ENCODE measurements around the gene HEXB.
A peak's percentile ranks its signal among the peaks of the same experiment; 100 is the strongest.
"Not testable (repeated sequence)": the region's sequence is repeated elsewhere in the genome, so short reads cannot be mapped to it uniquely, and the experiment has no call there.

Gene HEXB

DNA sequence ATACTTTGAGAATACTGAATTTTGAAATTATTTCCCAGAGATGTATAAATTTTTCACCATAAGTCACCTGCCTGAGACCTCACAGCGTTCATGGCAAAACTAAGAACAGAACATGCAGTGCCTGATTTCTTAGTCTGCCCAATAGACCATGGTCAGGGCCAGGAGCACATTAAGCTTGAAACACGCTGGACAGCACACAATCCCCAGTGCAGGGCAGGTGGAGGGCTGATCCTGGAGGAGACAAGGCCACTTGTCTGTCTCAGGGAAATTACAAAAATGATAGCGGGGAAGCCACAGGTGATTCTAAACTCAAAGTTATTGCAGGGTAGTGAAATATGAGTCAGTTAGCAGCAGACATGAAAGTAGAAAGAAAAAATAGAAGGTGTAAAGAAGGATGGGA is 25.9 kb upstream of the HEXB start:
- DNase-seq (ENCODE audit: low spot score) = no peak

DNA sequence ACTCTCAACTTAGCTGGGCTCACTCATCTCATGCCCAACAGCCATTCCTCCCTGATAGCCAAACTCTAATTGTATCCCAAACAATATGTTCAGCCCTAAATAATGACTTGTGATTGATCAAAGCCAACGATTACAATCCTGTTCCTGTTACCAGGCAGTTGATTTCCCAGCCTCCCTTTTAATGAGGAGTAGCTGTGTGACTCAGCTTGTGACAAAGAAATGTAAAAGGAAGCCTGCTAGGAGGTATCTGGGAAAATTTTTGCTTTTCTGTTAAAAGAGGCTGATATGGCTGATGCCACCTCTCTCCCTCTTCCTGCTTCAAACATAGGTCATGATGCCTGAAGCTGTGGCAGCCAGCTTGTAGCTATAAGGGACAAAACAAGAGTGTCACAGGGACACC is 24.9 kb upstream of the HEXB start:
- DNase-seq (ENCODE audit: low spot score) = no peak

DNA sequence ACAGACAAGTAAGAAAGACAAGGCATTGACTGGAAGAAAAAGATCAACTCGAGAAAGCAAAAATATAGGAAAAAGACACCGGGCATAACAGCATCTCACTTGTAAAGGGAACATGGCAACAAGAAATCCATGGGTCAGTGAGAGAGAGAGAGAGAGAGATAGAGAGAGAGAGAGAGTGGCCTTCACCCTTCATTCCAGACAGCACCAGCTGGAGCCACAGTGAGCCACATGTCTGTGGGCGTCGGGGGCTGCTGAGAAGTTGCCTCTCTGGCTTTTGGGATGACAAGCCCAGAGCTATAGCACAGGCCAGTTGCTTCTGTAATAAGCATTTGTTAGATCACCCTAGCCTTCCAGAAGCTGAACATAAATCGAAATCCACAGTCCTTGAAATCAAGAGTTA is 24.2 kb upstream of the HEXB start:
- no peak for DNase-seq (ENCODE audit: low spot score)

DNA sequence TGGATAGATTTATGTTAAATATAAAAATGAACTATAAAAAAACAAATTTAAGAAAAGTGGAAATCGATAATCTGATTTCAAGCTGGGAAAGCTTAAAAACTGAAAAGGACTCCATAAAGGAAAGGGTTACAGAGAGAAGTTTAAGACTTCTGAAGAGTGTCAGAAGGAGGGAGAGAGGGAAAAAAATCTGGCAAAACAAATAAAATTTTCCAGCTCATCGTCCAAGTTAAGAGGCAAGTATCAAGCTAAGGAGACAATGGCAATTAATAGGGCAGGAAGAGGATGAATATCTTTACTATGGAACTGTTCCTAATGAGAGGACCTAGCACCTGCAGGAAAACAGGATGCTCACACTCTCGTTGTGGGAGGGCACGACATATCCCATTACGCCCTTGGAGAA is 20.5 kb upstream of the HEXB start:
- no peak for DNase-seq (ENCODE audit: low spot score)

DNA sequence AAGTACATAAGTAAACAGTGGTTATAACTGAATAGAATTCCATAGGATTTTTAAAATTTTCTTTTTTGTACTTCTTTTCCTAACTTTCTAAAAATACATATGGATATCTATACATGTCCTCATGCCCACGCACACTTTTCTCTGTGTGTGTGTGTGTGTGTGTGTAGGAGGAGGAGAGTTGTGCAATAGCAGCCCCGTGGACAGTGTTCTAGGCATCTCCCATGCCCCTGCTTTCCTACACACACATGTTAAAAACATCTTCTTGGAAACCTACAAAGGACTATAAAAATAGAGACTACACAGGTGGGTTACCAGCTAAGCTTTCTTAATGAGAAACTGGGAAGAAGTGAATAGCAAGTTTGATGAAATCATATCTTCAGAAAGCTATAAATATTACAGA is 19.8 kb upstream of the HEXB start:
- DNase-seq (ENCODE audit: low spot score) = no peak

DNA sequence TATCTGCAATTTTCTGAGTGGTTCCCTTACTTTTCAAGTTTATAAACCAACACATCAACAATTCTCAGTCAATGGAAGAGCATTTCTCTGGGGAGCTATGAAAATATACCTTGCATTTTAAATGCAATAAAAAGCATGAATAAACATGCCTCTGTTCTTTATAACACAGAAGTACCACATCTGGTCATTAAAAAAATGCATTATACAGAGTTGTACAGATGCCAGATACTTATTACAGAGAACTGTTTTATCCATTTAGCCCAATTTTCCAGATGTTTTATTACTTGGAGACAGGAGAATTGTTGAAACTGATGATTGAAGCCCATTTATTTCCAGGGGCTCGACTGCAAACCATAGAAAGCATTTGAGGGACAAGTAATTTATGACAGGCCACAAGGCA is 19.2 kb upstream of the HEXB start:
- DNase-seq (ENCODE audit: low spot score) = no peak

DNA sequence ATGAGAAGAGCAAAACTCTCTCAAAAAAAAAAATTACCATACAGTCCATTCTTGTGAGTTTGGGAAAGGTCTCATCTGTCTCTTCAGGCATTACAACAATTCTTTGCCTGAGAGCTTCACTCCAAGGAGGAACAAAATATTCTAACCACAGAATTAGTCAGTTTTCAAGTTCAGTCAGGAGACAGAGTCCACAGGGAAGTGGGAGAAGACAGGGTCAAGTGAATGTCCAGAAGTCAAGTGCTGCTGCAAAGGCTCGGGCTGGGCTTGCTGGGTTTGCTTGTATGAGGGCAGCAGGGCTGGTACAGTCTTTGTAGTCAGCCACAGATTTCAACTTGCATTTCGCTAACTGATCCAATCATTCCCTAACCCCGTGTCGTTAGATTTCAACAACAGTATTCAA is 17.6 kb upstream of the HEXB start:
- DNase-seq (ENCODE audit: low spot score) = no peak

DNA sequence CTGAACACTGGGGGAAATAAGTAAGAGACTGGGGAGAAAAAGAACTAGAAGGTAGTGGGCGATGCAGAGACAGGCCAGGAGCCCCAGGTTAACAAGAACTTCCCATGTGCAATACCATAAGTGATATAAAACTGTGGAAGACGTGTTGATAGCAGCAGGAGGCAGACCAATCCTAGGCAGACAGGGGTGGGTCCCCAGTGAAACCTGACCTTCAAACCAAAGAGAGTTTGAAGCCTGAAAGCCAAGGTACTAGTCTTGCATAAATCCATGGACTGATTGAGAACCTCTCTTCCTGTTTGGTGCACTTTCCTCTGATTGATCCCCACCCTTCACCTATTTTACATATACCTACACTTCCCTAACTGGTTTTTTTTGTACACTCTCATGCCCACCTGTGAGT is 15.2 kb upstream of the HEXB start:
- DNase-seq (ENCODE audit: low spot score) = no peak

DNA sequence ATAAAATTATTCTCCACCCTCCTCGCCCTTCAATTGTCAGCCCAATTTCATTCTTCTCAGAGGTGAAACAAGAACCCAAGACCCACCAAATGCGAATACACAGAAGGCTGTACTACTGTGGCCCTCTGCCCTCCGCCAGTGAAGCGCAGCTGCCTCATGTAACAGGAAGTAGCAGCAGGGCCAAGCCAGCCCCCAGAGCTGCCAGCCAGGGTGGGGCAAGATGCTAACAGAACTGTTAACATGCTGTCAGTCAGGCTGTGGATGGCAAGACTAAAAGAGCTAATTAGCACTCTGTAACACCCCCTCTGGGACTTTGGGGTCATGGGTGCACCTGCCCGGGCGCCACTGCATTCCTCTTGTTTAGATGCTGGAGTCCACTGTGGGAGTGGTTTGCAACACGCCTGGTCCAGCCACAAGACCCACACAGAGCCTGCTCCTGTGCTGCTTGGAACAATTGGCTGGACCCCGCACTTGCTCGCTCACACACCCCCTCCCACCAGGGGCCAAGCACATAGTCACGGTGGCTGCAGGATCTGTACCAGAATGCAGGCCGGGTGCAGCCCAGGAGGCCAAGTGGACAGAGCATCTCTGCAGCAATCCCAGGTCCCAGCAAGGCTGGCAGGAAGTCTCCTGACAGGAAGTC is 14.5 kb upstream of the HEXB start:
- no peak for DNase-seq (ENCODE audit: low spot score)

DNA sequence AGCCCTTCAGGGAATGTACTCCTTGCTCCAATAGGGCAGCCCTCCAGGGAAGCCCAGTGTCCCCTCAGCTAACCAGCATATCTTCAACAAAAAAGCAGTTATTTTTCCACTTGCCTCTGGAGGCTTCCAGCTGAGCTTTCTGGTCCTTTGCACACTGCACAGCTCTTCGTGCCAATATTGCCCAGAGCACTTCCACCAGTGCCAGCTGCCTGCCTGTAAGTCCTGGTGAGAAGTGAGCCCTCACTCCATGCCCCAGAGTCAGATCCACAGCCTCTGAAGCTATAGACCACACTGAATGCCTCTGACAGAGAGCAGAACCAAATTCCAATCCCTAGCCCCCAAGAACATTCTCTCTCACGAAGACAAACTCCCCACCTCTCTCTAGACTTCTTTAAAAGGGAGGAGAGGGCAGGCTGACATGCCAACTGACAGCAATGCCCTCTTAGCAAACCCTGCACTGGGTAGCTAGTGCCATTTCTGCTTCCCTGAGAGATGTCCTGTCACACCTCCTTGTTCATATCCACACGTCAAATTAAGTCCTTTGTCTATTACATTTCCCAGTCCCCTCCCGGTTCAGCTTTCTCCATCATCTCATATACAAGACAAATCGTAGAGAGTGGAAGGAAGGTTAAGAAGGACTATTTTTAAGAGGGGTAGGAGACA is 12.7 kb upstream of the HEXB start:
- no peak for DNase-seq (ENCODE audit: low spot score)

DNA sequence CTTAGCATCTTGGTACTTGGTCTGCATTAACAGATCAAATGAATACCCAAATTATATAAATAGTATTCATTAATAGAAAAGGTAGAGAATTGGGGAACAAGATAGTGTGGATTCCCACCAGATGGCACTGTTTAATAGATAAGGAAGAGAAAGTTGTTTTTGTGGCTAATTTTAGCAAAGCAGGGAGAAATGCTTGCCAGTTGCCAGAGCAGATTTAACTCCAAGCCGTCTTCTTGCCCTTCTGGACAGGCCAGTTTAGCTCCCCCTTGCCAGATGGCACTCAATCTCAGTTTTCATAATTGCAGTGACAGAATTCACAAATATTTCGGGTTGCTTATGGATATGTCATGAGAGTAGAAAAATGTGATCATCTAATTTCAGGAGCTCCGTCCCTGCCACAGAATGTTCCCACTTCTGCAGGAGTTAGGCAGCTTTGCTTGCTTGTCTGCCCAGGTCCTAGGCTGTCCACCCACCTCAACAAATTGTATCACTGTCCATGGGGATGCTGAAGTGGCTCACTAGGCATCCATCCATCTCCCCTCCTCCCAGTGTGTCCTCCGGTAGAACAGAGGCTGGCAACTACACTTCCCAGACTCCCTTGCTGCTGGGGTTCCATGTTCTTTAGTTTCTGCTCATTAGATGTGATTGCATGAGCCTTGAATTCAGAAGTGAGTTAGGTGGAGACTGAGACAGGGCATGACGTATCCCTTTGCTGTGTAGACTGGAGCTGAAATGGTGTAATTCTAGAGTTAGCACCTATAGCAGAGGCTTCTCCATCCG is 11.8 kb upstream of the HEXB start:
- DNase-seq (ENCODE audit: low spot score) = no peak

DNA sequence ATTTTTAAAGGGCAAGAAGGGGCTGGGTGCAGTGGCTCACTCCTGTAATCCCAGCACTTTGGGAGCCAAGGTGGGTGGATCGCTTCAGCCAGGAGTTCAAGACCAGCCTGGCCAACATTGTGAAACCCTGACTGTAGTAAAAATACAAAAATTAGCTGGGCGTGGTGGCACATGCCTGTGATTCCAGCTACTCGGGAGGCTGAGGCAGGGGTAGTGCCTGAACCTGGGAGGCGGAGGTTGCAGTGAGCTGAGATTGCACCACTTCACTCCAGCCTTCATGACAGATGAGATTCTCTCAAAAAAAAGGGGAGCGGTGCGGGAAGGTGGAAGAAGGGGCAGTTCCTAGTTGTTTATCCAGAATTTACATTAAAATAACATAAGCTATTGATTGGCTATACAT is 8.6 kb upstream of the HEXB start:
- not testable (repeated sequence) for DNase-seq (ENCODE audit: low spot score)

DNA sequence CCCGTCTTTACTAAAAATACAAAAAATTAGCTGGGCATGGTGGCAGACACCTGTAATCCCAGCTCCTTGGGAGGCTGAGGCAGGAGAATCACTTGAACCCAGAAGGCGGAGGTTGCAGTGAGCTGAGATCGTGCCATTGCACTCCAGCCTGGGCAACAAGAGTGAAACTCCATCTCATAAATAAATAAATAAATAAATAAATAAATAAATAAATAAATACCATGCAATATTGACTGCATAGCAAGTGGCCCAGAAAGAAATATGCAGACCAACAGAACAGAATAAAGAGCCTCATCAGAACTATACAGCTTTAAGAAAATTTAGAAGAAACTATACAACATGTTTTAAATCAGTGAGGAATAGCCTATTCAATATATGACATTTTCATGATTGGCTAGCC is 6.9 kb upstream of the HEXB start:
- not testable (repeated sequence) for DNase-seq (ENCODE audit: low spot score)

DNA sequence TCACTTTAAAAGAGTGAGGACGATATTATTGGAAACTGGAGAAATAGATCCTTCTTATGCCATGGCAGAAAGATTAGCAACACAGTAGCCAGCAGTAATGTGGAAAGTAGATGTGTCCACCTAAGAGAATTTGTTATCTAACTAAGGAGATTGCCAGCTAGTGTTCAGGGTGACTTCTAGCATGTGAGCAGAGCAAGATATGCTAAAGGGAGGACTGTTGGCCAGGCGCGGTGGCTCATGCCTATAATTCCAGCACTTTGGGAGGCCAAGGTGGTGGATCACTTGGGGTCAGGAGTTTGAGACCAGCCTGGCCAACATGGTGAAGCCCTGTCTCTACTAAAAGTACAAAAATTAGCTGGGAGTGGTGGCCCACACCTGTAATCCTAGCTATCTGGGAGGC is 5.7 kb upstream of the HEXB start:
- DNase-seq (ENCODE audit: low spot score) = not testable (repeated sequence)

DNA sequence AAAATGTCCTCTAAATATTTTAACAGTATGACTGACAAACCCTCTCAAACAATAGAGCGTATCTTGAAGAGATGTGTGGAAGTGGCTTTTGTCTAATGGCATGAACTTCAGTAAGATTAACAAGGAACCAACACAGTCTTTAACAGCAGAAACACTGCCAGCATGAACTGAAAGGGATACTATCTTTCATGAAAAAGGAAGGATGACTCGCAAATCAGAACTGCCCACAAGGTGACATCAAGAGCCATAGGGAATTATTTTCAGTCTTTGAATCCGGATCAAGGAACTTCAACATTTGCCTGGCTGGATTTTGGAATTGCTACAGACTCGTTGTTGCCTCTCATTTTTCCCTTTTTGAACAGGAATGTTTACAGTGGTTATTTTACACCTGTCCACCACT is 5.1 kb upstream of the HEXB start:
- DNase-seq (ENCODE audit: low spot score) = no peak

DNA sequence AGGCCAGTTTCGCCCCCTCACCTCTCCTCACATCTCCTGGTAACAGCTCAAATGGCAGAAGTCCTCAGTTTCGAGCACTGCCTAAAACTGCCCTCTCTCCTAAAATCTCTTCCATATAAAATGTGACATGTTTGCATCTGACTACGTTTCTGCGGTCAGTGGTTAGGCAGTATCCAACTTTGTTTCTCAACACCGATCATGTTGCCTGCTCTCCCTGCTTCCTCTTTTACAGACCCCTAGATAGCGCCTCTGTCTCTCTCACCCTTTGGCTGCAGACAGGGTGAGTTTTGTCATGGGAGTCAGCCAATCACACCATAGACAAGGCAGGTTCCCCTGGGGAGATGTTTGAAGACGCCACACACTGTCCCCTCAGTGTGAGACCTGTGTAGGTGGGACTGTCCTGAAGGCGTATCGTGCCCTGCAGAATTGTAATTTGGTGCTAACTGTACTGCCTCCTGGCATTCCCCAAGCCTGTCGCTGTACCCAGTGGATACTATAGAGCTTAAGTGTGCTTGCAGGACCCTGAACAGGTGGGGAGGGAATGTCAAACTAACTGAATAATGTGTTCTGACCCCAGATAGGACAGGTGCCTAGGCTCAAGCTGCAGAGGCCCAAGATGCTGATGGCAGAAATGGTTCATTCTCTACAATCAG is 1.1 kb downstream of the HEXB start:
- peak; percentile 45 for DNase-seq (ENCODE audit: low spot score)

DNA sequence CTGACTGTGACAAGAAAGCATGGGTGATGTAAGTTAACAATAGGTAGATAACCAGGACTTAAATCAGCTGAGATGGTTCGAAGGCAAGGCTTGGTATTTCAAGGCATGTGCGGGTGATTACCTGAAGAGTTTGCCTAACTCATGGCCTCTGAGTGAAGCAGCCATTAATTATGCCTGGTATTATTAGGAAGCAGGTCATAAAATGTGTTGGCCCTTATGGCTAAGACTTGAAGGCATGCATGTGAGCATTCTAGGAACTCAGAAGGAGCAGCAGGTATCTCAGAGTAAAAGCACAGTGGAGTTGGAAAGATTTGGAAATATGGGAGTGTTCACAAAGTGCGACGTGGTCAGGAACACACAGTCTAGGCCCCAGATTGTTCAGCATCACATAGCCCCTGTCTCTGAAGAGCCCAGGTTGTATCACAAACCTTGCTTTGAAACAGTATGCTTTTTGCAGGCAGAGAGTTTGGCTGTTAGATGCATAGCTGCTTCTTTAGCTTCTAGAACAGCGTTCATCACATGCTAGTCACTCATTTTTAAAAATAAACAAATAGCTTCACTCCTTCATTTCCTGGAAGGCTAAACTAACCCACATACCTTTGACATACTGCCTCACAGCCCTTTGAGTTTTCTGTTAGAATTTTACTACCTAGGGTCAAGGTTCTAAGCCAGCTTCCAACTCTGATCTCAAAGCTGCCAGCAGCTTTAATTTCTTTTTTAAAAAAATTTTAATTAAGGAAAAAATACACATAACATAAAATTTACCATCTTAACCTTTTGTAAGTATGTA is 2.1 kb downstream of the HEXB start:
- no peak for DNase-seq (ENCODE audit: low spot score)

DNA sequence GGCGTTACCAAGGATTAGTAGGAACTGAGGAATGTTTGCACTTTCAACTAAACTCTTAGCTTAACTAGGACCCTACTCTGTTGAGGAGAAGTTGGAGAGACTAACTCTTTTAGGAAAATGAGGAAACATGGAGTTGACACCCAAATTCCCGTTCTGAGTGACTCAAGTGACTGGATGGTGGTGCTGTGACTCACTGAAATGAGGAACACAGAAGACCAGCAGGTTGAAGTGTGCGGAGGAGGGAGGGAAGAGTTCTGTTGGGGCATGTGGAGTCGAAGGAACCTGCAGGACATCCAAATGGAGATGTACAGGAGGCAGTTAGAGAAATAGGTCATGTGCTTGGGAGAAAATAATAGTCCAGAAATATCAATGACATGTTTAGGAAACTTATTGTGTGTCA is 8.2 kb downstream of the HEXB start:
- DNase-seq (ENCODE audit: low spot score) = no peak

DNA sequence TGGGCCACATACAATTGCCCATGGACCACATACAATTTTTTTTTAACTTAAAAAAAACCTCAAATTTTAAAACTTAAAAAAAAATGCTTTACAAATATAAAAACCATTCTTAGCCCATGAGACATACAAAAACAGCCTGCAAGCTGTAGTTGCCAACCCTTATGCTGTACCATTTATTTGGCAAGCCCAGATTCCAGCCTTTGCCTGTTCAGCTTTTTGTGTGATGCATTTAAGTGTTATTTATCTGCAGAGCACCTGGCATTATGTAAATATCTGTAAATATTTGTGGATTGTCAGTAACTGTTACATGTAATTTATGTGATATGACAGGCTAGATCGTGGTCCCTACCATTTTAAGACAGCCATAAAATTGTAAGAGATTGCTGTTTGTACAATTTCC is 32.6 kb downstream of the HEXB start:
- DNase-seq (ENCODE audit: low spot score) = no peak

DNA sequence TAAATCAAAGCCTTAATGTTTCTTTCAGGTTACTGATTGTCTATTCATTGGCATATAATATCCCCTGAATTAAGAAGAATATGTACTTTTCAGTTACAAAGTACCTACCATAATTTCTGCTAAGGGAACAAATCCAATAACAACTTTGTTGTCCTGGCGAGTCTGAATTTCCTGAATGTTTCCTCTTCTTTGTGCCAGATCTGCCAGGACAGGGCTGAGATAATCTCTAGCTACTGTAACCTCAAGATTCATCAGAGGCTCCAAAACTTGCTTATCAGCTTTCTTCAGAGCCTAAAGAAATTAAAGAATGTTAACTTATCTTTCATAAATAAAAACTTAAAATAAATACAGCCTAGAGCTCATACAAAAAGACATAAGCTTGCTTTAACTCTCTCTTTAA is 37.2 kb downstream of the HEXB start:
- no peak for DNase-seq (ENCODE audit: low spot score)

DNA sequence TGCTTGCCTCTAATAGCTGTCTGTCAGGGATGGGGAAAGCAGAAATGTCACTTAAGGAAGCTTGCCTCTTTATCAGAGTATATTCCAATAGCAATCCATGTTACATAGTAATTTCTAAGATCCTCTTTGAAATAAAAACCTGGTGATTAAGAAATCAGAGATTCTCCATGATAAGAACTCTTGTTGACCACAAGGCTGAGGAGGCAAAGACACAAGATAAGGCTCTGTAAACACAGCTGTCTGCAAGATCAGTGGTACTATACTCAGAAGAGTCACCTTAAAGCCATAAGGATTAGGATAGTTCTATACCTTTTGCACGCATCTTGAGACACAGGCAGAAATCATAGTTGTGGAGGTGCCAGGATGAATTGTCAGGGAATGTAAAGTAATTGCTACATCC is 40.3 kb downstream of the HEXB start:
- no peak for DNase-seq (ENCODE audit: low spot score)

DNA sequence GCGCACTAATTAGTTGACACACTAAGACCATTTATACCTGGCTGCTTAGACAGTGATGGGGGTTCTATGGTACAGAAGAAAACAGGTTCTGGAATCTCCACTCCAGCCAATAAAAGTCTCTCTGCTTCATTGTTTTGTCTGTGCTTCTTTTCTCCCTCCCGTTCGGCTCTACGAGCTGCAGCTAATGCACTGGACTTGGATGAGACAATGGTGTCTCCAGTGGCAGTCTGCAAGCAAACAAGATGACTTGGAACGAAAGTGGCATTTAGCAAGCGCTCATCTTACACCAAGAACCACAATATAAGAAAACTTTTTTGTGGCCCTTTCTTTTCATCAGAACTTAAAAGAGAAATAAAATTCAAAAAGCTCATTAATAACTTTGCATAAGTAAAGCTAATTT is 51.7 kb downstream of the HEXB start:
- DNase-seq (ENCODE audit: low spot score) = no peak

All from germinal center (tissue), 1 donor.